ENCODE measurements around the gene OCRL. TPM values are rescaled to one million over a fixed set of nuclear protein-coding genes. Genes with fewer than 3 reads are reported as not detected.

The OCRL gene
- total and polyA plus RNA-seq, 9 donors, result 14.8 to 54.8 (median 32.5) TPM

- 57 to 69% (median 62%) methylated on average over 5 of the region's 5 CpGs for WGBS, 3 donors
- Histone ChIP-seq H3K4me3 (no peak overlapping the region), H3K4me1 (ENCODE audit: insufficient read depth) (no peaks in the 10 kb centered on the region), H3K9me3 (no peaks in the 10 kb centered on the region), H3K27me3 (no peaks in the 10 kb centered on the region), H3K36me3 (no peaks in the 10 kb centered on the region), H3K27ac (no peak overlapping the region)
- no peak for DNase-seq
- TF ChIP-seq CTCF (IDR thresholded peaks at IDR 0.05) (no peak), EP300 (IDR thresholded peaks at IDR 0.05) (no peak), POLR2A (IDR thresholded peaks at IDR 0.05) (no peak)
- intact Hi-C loops (cut with DNase I), result no loop called here
Measured at GRCh38 chrX:129511689-129512088, 28.4 kb upstream of the OCRL start.

- no peak for TF ChIP-seq POLR2A (IDR thresholded peaks at IDR 0.05)
- TF ChIP-seq EP300 (IDR thresholded peaks at IDR 0.05), result no peak
- TF ChIP-seq CTCF (IDR thresholded peaks at IDR 0.05), result no peak
- Histone ChIP-seq H3K27ac (no peak overlapping the region), H3K4me1 (ENCODE audit: insufficient read depth) (no peaks in the 10 kb centered on the region), H3K36me3 (no peaks in the 10 kb centered on the region), H3K4me3 (no peak overlapping the region), H3K27me3 (no peaks in the 10 kb centered on the region), H3K9me3 (no peaks in the 10 kb centered on the region)
- intact Hi-C loops (cut with DNase I), result no loop called here
- WGBS, 3 donors, result 77 to 87% (median 77%) methylated on average over 2 of the region's 2 CpGs
- DNase-seq, result no peak
Measured at GRCh38 chrX:129512409-129512808, 27.6 kb upstream of the OCRL start.

GRCh38 chrX:129516402-129516801, 23.7 kb upstream of the OCRL start:
- Histone ChIP-seq H3K4me3 (no peak overlapping the region), H3K4me1 (ENCODE audit: insufficient read depth) (no peaks in the 10 kb centered on the region), H3K27me3 (peaks cover 2% of the 10 kb centered on the region), H3K9me3 (no peaks in the 10 kb centered on the region), H3K27ac (no peak overlapping the region), H3K36me3 (no peaks in the 10 kb centered on the region)
- DNase-seq, result no peak
- 46 to 61% (median 55%) methylated on average over 3 of the region's 3 CpGs for WGBS, 3 donors
- intact Hi-C loops (cut with DNase I), result no loop called here
- TF ChIP-seq POLR2A (IDR thresholded peaks at IDR 0.05) (no peak), CTCF (IDR thresholded peaks at IDR 0.05) (no peak), EP300 (IDR thresholded peaks at IDR 0.05) (no peak)

GRCh38 chrX:129520151-129520550, 19.9 kb upstream of the OCRL start:
- Histone ChIP-seq H3K4me1 (ENCODE audit: insufficient read depth) (no peaks in the 10 kb centered on the region), H3K27ac (no peak overlapping the region), H3K9me3 (no peaks in the 10 kb centered on the region), H3K27me3 (peaks cover 2% of the 10 kb centered on the region), H3K36me3 (no peaks in the 10 kb centered on the region), H3K4me3 (no peak overlapping the region)
- 46 to 55% (median 54%) methylated on average over 3 of the region's 3 CpGs for WGBS, 3 donors
- TF ChIP-seq EP300 (IDR thresholded peaks at IDR 0.05) (no peak), POLR2A (IDR thresholded peaks at IDR 0.05) (no peak)
- intact Hi-C loops (cut with DNase I), result no loop called here
- no peak for DNase-seq

GRCh38 chrX:129522184-129523078, 17.6 kb upstream of the OCRL start:
- no peaks in the 10 kb centered on the region for H3K36me3 ChIP-seq
- intact Hi-C loops (cut with DNase I), result no loop called here
- TF ChIP-seq EP300 (IDR thresholded peaks at IDR 0.05) (no peak), CTCF (IDR thresholded peaks at IDR 0.05) (no peak), POLR2A (IDR thresholded peaks at IDR 0.05) (no peak)
- peak; percentile 70 to 75 (median 72) for DNase-seq
- H3K27me3 ChIP-seq, result peaks cover 2% of the 10 kb centered on the region
- H3K9me3 ChIP-seq, result no peaks in the 10 kb centered on the region
- H3K27ac ChIP-seq, result peak overlapping the region; percentile 94 to 96
- H3K4me3 ChIP-seq, result peak overlapping the region; percentile 72
- no peaks in the 10 kb centered on the region for H3K4me1 ChIP-seq (ENCODE audit: insufficient read depth)
- WGBS, 3 donors, result 25 to 39% (median 34%) methylated on average over 47 to 56 of the region's 56 CpGs
